ENCODE results near the gene UIMC1. TPM values are rescaled to one million over a fixed set of nuclear protein-coding genes. Genes with fewer than 3 reads are reported as not detected.

Gene UIMC1
- total RNA-seq, 1 donor from 2014 or later: 39.1 TPM

DNA sequence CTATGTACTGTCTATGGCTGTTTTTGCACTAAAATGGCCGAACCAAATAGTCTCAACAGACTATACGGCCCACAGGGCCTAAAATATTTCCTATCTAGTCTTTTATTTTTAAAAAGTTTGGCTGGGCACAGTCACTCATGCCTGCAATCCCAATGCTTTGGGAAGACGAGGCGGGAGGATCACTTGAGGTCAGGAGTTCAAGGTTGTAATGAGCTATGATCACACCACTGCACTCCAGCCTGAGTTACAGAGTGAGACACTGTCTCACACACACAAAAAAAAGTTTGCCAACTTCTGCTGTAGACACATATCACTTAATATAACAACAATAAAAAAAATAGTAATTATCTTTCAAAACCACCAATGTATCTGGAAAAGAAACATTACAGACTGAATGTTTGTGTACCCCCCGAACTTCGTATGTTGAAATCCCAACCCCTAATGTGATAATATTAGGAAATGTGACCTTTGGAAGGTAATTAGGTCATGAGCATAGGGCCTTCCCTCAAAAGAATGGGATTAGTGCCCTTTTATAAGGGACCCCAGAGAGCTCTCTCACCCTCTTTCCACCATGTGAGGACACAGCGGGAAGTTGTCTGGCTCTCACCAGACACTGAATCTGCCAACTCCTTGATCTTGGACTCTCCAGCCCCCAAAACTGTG lies 53.9 kb downstream of the UIMC1 start:
- no peaks in the 10 kb centered on the region for H3K27me3 Mint-ChIP-seq
- H3K36me3 Mint-ChIP-seq: peaks cover 21% of the 10 kb centered on the region
- H3K27ac Mint-ChIP-seq: no peak overlapping the region
- H3K4me1 Mint-ChIP-seq (ENCODE audit: unreplicated experiment): no peaks in the 10 kb centered on the region
- TF ChIP-seq, protein P1, sequence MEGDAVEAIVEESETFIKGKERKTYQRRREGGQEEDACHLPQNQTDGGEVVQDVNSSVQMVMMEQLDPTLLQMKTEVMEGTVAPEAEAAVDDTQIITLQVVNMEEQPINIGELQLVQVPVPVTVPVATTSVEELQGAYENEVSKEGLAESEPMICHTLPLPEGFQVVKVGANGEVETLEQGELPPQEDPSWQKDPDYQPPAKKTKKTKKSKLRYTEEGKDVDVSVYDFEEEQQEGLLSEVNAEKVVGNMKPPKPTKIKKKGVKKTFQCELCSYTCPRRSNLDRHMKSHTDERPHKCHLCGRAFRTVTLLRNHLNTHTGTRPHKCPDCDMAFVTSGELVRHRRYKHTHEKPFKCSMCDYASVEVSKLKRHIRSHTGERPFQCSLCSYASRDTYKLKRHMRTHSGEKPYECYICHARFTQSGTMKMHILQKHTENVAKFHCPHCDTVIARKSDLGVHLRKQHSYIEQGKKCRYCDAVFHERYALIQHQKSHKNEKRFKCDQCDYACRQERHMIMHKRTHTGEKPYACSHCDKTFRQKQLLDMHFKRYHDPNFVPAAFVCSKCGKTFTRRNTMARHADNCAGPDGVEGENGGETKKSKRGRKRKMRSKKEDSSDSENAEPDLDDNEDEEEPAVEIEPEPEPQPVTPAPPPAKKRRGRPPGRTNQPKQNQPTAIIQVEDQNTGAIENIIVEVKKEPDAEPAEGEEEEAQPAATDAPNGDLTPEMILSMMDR (conservative IDR thresholded peaks at IDR 0.05): no peak
- no peak for DNase-seq (ENCODE audit: extremely low spot score, unreplicated experiment)
- no peaks in the 10 kb centered on the region for H3K9me3 Mint-ChIP-seq
- no peak overlapping the region for H3K4me3 Mint-ChIP-seq

DNA sequence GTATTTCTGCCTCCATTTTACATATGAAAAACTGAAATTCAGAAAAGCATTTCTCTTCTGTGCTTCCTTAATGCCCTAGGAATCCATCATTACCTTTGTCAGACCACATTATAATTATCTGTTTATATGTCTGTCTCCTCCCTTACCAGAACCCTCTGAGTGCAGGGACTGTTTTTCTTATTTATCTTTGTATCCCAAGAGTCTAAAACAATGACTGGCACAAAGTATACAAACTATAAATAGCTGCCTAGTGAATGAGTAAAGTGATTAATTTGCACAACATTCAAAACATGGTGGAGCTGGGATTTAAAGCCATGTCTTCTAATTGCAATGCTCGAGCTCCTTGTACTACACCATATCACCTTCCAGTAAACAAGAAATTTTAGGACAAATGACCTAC lies 58.1 kb downstream of the UIMC1 start:
- no peak overlapping the region for H3K27ac Mint-ChIP-seq
- H3K36me3 Mint-ChIP-seq: peaks cover 36% of the 10 kb centered on the region
- H3K4me1 Mint-ChIP-seq (ENCODE audit: unreplicated experiment): no peaks in the 10 kb centered on the region
- H3K9me3 Mint-ChIP-seq: no peaks in the 10 kb centered on the region
- no peak overlapping the region for H3K4me3 Mint-ChIP-seq
- DNase-seq (ENCODE audit: extremely low spot score, unreplicated experiment): no peak
- TF ChIP-seq, protein P1 (conservative IDR thresholded peaks at IDR 0.05): no peak
- H3K27me3 Mint-ChIP-seq: no peaks in the 10 kb centered on the region

DNA sequence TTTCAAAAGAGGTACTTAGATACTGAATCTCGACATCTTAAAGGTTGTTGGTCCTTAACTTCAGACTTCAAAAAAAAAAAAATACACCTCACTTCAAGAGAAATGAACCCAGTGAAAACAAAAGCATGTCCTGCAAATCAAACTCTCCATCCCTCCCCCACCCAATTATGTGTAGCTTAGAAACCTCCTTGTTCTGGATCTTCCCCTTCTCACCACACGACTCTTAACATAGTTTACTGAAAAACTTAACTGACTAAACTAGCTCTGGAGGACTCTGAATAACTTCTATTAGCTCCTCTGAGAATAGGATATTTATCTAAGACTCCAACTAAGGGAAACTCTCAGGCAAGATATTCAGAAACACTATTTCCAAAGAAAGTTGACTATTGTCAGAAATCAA lies 58.7 kb downstream of the UIMC1 start:
- Mint-ChIP-seq H3K9me3 (no peaks in the 10 kb centered on the region), H3K27me3 (no peaks in the 10 kb centered on the region), H3K4me3 (no peak overlapping the region), H3K27ac (peak overlapping the region; percentile 5), H3K36me3 (peaks cover 42% of the 10 kb centered on the region), H3K4me1 (ENCODE audit: unreplicated experiment) (no peaks in the 10 kb centered on the region)
- TF ChIP-seq, protein P1 (conservative IDR thresholded peaks at IDR 0.05): no peak
- DNase-seq (ENCODE audit: extremely low spot score, unreplicated experiment): no peak

DNA sequence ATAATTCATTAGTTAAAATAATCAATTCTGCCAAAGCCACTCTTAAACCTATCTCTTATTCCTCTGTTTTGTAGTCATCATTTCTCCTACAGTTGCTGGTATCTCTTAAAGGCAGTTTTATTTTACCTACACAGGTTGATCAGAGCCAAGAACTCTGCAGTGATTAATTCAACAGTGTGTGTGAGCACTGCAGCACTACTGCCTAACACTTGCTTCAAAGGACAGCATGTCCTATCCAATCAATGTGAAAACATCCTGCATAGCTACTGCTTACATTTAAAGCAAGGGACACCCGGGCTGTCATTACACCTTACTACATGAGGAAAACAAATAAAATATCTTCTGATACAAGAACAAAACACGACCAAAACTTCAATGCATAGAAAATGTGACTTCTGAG lies 62.3 kb downstream of the UIMC1 start:
- no peaks in the 10 kb centered on the region for H3K27me3 Mint-ChIP-seq
- peaks cover 31% of the 10 kb centered on the region for H3K36me3 Mint-ChIP-seq
- no peaks in the 10 kb centered on the region for H3K9me3 Mint-ChIP-seq
- no peaks in the 10 kb centered on the region for H3K4me1 Mint-ChIP-seq (ENCODE audit: unreplicated experiment)
- H3K27ac Mint-ChIP-seq: no peak overlapping the region
- TF ChIP-seq, protein P1 (conservative IDR thresholded peaks at IDR 0.05): no peak
- DNase-seq (ENCODE audit: extremely low spot score, unreplicated experiment): no peak
- no peak overlapping the region for H3K4me3 Mint-ChIP-seq

DNA sequence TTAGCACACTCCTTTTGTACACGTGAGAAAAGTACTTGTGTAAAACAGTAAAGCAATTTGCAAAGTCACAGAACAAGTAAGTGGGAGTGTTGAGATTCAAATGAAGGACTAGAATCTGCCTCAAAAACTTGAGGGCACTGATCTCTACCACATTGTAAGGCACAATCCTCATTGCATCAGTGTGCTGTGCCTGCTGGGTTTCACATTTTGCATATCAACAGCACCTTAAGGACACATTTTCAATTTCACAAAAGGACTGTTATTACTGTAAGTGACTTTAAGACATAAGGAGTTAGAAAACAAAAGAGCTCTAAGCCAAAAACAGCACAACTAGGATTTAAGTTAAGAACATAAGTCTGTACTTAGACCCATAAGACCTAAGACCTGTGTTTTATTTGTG lies 62.8 kb downstream of the UIMC1 start:
- no peak for DNase-seq (ENCODE audit: extremely low spot score, unreplicated experiment)
- Mint-ChIP-seq H3K4me1 (ENCODE audit: unreplicated experiment) (no peaks in the 10 kb centered on the region), H3K4me3 (no peak overlapping the region), H3K27ac (no peak overlapping the region), H3K27me3 (no peaks in the 10 kb centered on the region), H3K36me3 (peaks cover 31% of the 10 kb centered on the region), H3K9me3 (no peaks in the 10 kb centered on the region)
- TF ChIP-seq, protein P1 (conservative IDR thresholded peaks at IDR 0.05): no peak

All from type B pancreatic cell (in vitro differentiated cells).